HG02852 (cell line): ENCODE measurements around the gene YIF1B.
A peak's percentile ranks its signal among the peaks of the same experiment; 100 is the strongest.
"Not testable (repeated sequence)": the region's sequence is repeated elsewhere in the genome, so short reads cannot be mapped to it uniquely, and the experiment has no call there.

Source experiments
- ATAC-seq: cut with Tn5 transposase; IDR thresholded peaks from one replicate; pipeline ENCODE4 v1.9.1; 2021; ENCODE audit warnings: mild to moderate bottlenecking, moderate library complexity; ENCODE audit not compliant: unreplicated experiment

The YIF1B gene

GRCh38 chr19:38277969-38278680 is 37.6 kb downstream of the YIF1B start:
- ATAC-seq: no peak

- no peak for ATAC-seq
Observed at GRCh38 chr19:38277549-38277948, 38.2 kb downstream of the YIF1B start.

- ATAC-seq: no peak
Observed at GRCh38 chr19:38276942-38277517, 38.7 kb downstream of the YIF1B start.

- no peak for ATAC-seq
Observed at GRCh38 chr19:38274739-38275138, 41.0 kb downstream of the YIF1B start.

- ATAC-seq: no peak
Observed at GRCh38 chr19:38273499-38273898, 42.2 kb downstream of the YIF1B start.

GRCh38 chr19:38270587-38271167 is 45.1 kb downstream of the YIF1B start:
- ATAC-seq: no peak

GRCh38 chr19:38268539-38268938 is 47.2 kb downstream of the YIF1B start:
- ATAC-seq: no peak

- no peak for ATAC-seq
Observed at GRCh38 chr19:38267761-38268483, 47.8 kb downstream of the YIF1B start.

- no peak for ATAC-seq
Observed at GRCh38 chr19:38266981-38267597, 48.7 kb downstream of the YIF1B start.

GRCh38 chr19:38265921-38266429 is 49.8 kb downstream of the YIF1B start:
- no peak for ATAC-seq

GRCh38 chr19:38265213-38265861 is 50.4 kb downstream of the YIF1B start:
- no peak for ATAC-seq

- ATAC-seq: peak; percentile 36
Observed at GRCh38 chr19:38264486-38265212, 51.1 kb downstream of the YIF1B start, which contains the start of gene SPINT2. Gene SPINT2, plus strand, starts transcription at chr19:38264573. Its CDS starts 320 bp downstream, at chr19:38264893.

- ATAC-seq: peak; percentile 44
Observed at GRCh38 chr19:38263689-38264485, 51.9 kb downstream of the YIF1B start.

- no peak for ATAC-seq
Observed at GRCh38 chr19:38262585-38263268, 53.0 kb downstream of the YIF1B start.

- ATAC-seq: not testable (repeated sequence)
Observed at GRCh38 chr19:38261942-38262341, 53.8 kb downstream of the YIF1B start.

GRCh38 chr19:38255383-38256014 is 60.2 kb downstream of the YIF1B start:
- no peak for ATAC-seq

GRCh38 chr19:38253788-38254187 is 62.0 kb downstream of the YIF1B start:
- ATAC-seq: no peak
